Activated naive CD8-positive, alpha-beta T cell treated with anti-CD3 and anti-CD28 coated beads, Interleukin-2, amount 50 U/mL, for 24 hours (primary cell): ENCODE results near the gene DGKG.

ENCODE experiments used
- ATAC-seq: fragments of 150-1000 bp; cut with Tn5 transposase; one replicate; pipeline ENCODE4 v1.10.0; 2021
- DNase-seq: peaks from one replicate; pipeline ENCODE4 v3.0.0; 2021
- H3K27ac Mint-ChIP-seq: one replicate; pipeline ENCODE4 v1.8.0; 2021; ENCODE audit warnings: mild to moderate bottlenecking, mixed read lengths
- H3K27me3 Mint-ChIP-seq: one replicate; pipeline ENCODE4 v1.8.0; 2021; ENCODE audit warnings: mixed read lengths
- H3K36me3 Mint-ChIP-seq: one replicate; pipeline ENCODE4 v1.8.0; 2021; ENCODE audit warnings: low read depth, mixed read lengths
- H3K4me1 Mint-ChIP-seq: one replicate; pipeline ENCODE4 v1.8.0; 2021; ENCODE audit warnings: mixed read lengths
- H3K4me3 Mint-ChIP-seq: one replicate; pipeline ENCODE4 v1.8.0; 2021; ENCODE audit warnings: mild to moderate bottlenecking, moderate library complexity, mixed read lengths
- H3K9me3 Mint-ChIP-seq: one replicate; pipeline ENCODE4 v1.8.0; 2021; ENCODE audit warnings: mixed read lengths

DGKG gene

GRCh38 chr3:186354100-186354499 is 7.9 kb downstream of the DGKG start:
- ATAC-seq = no peak
- no peaks in the 10 kb centered on the region for H3K36me3 Mint-ChIP-seq

GRCh38 chr3:186352369-186352768 is 9.7 kb downstream of the DGKG start:
- Mint-ChIP-seq H3K27me3 (peaks cover 23% of the 10 kb centered on the region), H3K36me3 (no peaks in the 10 kb centered on the region), H3K9me3 (no peaks in the 10 kb centered on the region), H3K4me1 (no peaks in the 10 kb centered on the region), H3K27ac (no peak overlapping the region), H3K4me3 (no peak overlapping the region)
- DNase-seq (no peak), ATAC-seq (no peak)

More at GRCh38 chr3:186354100-186354499, 7.9 kb downstream of the DGKG start:
- Mint-ChIP-seq H3K9me3 (no peaks in the 10 kb centered on the region), H3K27me3 (peaks cover 32% of the 10 kb centered on the region), H3K4me3 (no peak overlapping the region), H3K4me1 (no peaks in the 10 kb centered on the region), H3K27ac (no peak overlapping the region)
- no peak for DNase-seq

GRCh38 chr3:186342197-186342596 is 19.8 kb downstream of the DGKG start:
- no peaks in the 10 kb centered on the region for H3K36me3 Mint-ChIP-seq
- peaks cover 15% of the 10 kb centered on the region for H3K4me1 Mint-ChIP-seq
- no peak for DNase-seq
- H3K27ac Mint-ChIP-seq = no peak overlapping the region
- H3K4me3 Mint-ChIP-seq = no peak overlapping the region
- H3K27me3 Mint-ChIP-seq = peaks cover 6% of the 10 kb centered on the region
- peaks cover 5% of the 10 kb centered on the region for H3K9me3 Mint-ChIP-seq
- no peak for ATAC-seq

GRCh38 chr3:186340204-186340603 is 21.8 kb downstream of the DGKG start:
- no peak overlapping the region for H3K27ac Mint-ChIP-seq
- H3K36me3 Mint-ChIP-seq = no peaks in the 10 kb centered on the region
- DNase-seq (no peak), ATAC-seq (no peak)
- H3K4me1 Mint-ChIP-seq = peaks cover 15% of the 10 kb centered on the region
- no peak overlapping the region for H3K4me3 Mint-ChIP-seq
- H3K9me3 Mint-ChIP-seq = peaks cover 5% of the 10 kb centered on the region
- H3K27me3 Mint-ChIP-seq = peaks cover 6% of the 10 kb centered on the region

GRCh38 chr3:186339180-186339918 is 22.7 kb downstream of the DGKG start:
- H3K27me3 Mint-ChIP-seq = peaks cover 9% of the 10 kb centered on the region
- no peaks in the 10 kb centered on the region for H3K36me3 Mint-ChIP-seq
- no peak for ATAC-seq
- DNase-seq = no peak
- H3K4me3 Mint-ChIP-seq = no peak overlapping the region
- H3K9me3 Mint-ChIP-seq = peaks cover 5% of the 10 kb centered on the region
- H3K4me1 Mint-ChIP-seq = peaks cover 15% of the 10 kb centered on the region
- H3K27ac Mint-ChIP-seq = no peak overlapping the region

- peaks cover 11% of the 10 kb centered on the region for H3K27me3 Mint-ChIP-seq
- ATAC-seq (no peak), DNase-seq (no peak)
- no peaks in the 10 kb centered on the region for H3K9me3 Mint-ChIP-seq
- no peak overlapping the region for H3K4me3 Mint-ChIP-seq
- H3K36me3 Mint-ChIP-seq = no peaks in the 10 kb centered on the region
- H3K27ac Mint-ChIP-seq = no peak overlapping the region
- H3K4me1 Mint-ChIP-seq = peaks cover 3% of the 10 kb centered on the region
These were observed 28.8 kb downstream of the DGKG start for GRCh38 chr3:186333256-186333655.

GRCh38 chr3:186330772-186331460 is 31.1 kb downstream of the DGKG start:
- no peaks in the 10 kb centered on the region for H3K9me3 Mint-ChIP-seq
- no peaks in the 10 kb centered on the region for H3K36me3 Mint-ChIP-seq
- peaks cover 13% of the 10 kb centered on the region for H3K27me3 Mint-ChIP-seq
- H3K27ac Mint-ChIP-seq = no peak overlapping the region
- DNase-seq (no peak), ATAC-seq (no peak)
- H3K4me3 Mint-ChIP-seq = no peak overlapping the region
- H3K4me1 Mint-ChIP-seq = peaks cover 3% of the 10 kb centered on the region

- H3K36me3 Mint-ChIP-seq = no peaks in the 10 kb centered on the region
- DNase-seq (no peak), ATAC-seq (no peak)
- peaks cover 16% of the 10 kb centered on the region for H3K27me3 Mint-ChIP-seq
- H3K4me1 Mint-ChIP-seq = peaks cover 3% of the 10 kb centered on the region
- H3K27ac Mint-ChIP-seq = no peak overlapping the region
- no peaks in the 10 kb centered on the region for H3K9me3 Mint-ChIP-seq
- no peak overlapping the region for H3K4me3 Mint-ChIP-seq
These were observed 32.4 kb downstream of the DGKG start for GRCh38 chr3:186329589-186329988.

GRCh38 chr3:186327912-186328487 is 34.0 kb downstream of the DGKG start:
- Mint-ChIP-seq H3K4me3 (no peak overlapping the region), H3K4me1 (peaks cover 3% of the 10 kb centered on the region), H3K27ac (no peak overlapping the region), H3K9me3 (no peaks in the 10 kb centered on the region), H3K36me3 (no peaks in the 10 kb centered on the region), H3K27me3 (peaks cover 15% of the 10 kb centered on the region)
- DNase-seq = no peak
- ATAC-seq = no peak

GRCh38 chr3:186322761-186323160 is 39.3 kb downstream of the DGKG start:
- ATAC-seq (no peak), DNase-seq (no peak)
- H3K36me3 Mint-ChIP-seq = no peaks in the 10 kb centered on the region
- H3K4me3 Mint-ChIP-seq = no peak overlapping the region
- peaks cover 13% of the 10 kb centered on the region for H3K27me3 Mint-ChIP-seq
- H3K27ac Mint-ChIP-seq = no peak overlapping the region
- H3K4me1 Mint-ChIP-seq = no peaks in the 10 kb centered on the region
- H3K9me3 Mint-ChIP-seq = no peaks in the 10 kb centered on the region

GRCh38 chr3:186321746-186322145 is 40.3 kb downstream of the DGKG start:
- H3K27me3 Mint-ChIP-seq = peaks cover 12% of the 10 kb centered on the region
- no peak overlapping the region for H3K4me3 Mint-ChIP-seq
- H3K4me1 Mint-ChIP-seq = no peaks in the 10 kb centered on the region
- H3K9me3 Mint-ChIP-seq = no peaks in the 10 kb centered on the region
- no peak overlapping the region for H3K27ac Mint-ChIP-seq
- ATAC-seq = no peak
- no peak for DNase-seq
- no peaks in the 10 kb centered on the region for H3K36me3 Mint-ChIP-seq

- Mint-ChIP-seq H3K27me3 (peaks cover 12% of the 10 kb centered on the region), H3K4me1 (no peaks in the 10 kb centered on the region), H3K36me3 (no peaks in the 10 kb centered on the region), H3K4me3 (no peak overlapping the region), H3K9me3 (no peaks in the 10 kb centered on the region), H3K27ac (no peak overlapping the region)
- no peak for DNase-seq
- no peak for ATAC-seq
These were observed 41.0 kb downstream of the DGKG start for GRCh38 chr3:186320862-186321568.

- Mint-ChIP-seq H3K27ac (no peak overlapping the region), H3K9me3 (no peaks in the 10 kb centered on the region), H3K36me3 (no peaks in the 10 kb centered on the region), H3K27me3 (peaks cover 9% of the 10 kb centered on the region), H3K4me3 (no peak overlapping the region), H3K4me1 (no peaks in the 10 kb centered on the region)
- ATAC-seq (no peak), DNase-seq (no peak)
These were observed 42.1 kb downstream of the DGKG start for GRCh38 chr3:186319945-186320344.

- Mint-ChIP-seq H3K27ac (no peak overlapping the region), H3K27me3 (peaks cover 4% of the 10 kb centered on the region), H3K9me3 (no peaks in the 10 kb centered on the region), H3K36me3 (no peaks in the 10 kb centered on the region), H3K4me1 (no peaks in the 10 kb centered on the region), H3K4me3 (no peak overlapping the region)
- DNase-seq (no peak), ATAC-seq (no peak)
These were observed 43.9 kb downstream of the DGKG start for GRCh38 chr3:186318135-186318534.

GRCh38 chr3:186317478-186317877 is 44.6 kb downstream of the DGKG start:
- ATAC-seq = no peak
- no peaks in the 10 kb centered on the region for H3K4me1 Mint-ChIP-seq
- H3K36me3 Mint-ChIP-seq = no peaks in the 10 kb centered on the region
- no peak for DNase-seq
- H3K27ac Mint-ChIP-seq = no peak overlapping the region
- H3K4me3 Mint-ChIP-seq = no peak overlapping the region
- H3K27me3 Mint-ChIP-seq = peaks cover under 1% of the 10 kb centered on the region
- H3K9me3 Mint-ChIP-seq = no peaks in the 10 kb centered on the region
